ENCODE data around the gene TEX10.

Gene TEX10

DNA sequence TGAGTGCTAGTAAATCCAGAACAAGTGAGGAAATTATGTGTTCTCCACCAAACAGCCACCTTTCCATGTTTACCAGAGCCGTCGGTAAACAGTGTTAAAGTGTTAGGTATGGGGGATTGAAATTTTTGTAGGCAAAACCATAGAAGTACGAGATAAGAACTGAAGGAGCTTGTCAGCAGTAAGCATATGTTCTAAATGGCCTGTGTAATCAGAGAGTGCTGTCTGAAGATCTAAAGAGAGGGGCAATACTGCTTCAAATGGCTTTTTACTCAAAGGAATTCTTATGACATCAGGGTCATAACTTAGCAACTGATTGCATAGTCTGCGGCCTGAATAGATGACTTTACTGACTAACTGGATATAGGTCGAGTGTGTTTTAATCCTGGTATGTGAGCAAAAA is 13.4 kb upstream of the TEX10 start:
- no peak for ATAC-seq
- TF ChIP-seq ZC3H10 (CRISPR knock-in tag; IDR thresholded peaks at IDR 0.05) (no peak), PPARA (CRISPR knock-in tag; IDR thresholded peaks at IDR 0.05; ENCODE audit: borderline replicate concordance) (no peak), ZNF70 (CRISPR knock-in tag; IDR thresholded peaks at IDR 0.05) (no peak), ZFP30 (CRISPR knock-in tag; IDR thresholded peaks at IDR 0.05) (no peak), ISL1 (CRISPR knock-in tag; IDR thresholded peaks at IDR 0.05) (no peak), ZNF565 (CRISPR knock-in tag; conservative IDR thresholded peaks at IDR 0.05; ENCODE audit: low read depth) (no peak), TCF4 (CRISPR knock-in tag; IDR thresholded peaks at IDR 0.05; ENCODE audit: borderline replicate concordance) (no peak)
- TF ChIP-seq, protein P1, sequence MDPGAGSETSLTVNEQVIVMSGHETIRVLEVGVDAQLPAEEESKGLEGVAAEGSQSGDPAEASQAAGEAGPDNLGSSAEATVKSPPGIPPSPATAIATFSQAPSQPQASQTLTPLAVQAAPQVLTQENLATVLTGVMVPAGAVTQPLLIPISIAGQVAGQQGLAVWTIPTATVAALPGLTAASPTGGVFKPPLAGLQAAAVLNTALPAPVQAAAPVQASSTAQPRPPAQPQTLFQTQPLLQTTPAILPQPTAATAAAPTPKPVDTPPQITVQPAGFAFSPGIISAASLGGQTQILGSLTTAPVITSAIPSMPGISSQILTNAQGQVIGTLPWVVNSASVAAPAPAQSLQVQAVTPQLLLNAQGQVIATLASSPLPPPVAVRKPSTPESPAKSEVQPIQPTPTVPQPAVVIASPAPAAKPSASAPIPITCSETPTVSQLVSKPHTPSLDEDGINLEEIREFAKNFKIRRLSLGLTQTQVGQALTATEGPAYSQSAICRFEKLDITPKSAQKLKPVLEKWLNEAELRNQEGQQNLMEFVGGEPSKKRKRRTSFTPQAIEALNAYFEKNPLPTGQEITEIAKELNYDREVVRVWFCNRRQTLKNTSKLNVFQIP (CRISPR knock-in tag; IDR thresholded peaks at IDR 0.05; ENCODE audit: borderline replicate concordance, low read depth): no peak

- ATAC-seq: no peak
- TF ChIP-seq ZNF70 (CRISPR knock-in tag; IDR thresholded peaks at IDR 0.05): no peak
- TF ChIP-seq ZC3H10 (CRISPR knock-in tag; IDR thresholded peaks at IDR 0.05): no peak
- TF ChIP-seq PATZ1 (CRISPR knock-in tag; IDR thresholded peaks at IDR 0.05; ENCODE audit: borderline replicate concordance): no peak
- no peak for TF ChIP-seq TSHZ2 (CRISPR knock-in tag; IDR thresholded peaks at IDR 0.05)
- no peak for TF ChIP-seq BACH2 (CRISPR knock-in tag; IDR thresholded peaks at IDR 0.05; ENCODE audit: borderline replicate concordance)
- TF ChIP-seq ESRRG (CRISPR knock-in tag; IDR thresholded peaks at IDR 0.05): no peak
- no peak for TF ChIP-seq RARB (CRISPR knock-in tag; IDR thresholded peaks at IDR 0.05)
- no peak for TF ChIP-seq ZNF8 (CRISPR knock-in tag; IDR thresholded peaks at IDR 0.05)
Measured at GRCh38 chr9:100364013-100364412, 11.3 kb upstream of the TEX10 start.

GRCh38 chr9:100359057-100359456 is 6.3 kb upstream of the TEX10 start:
- no peak for ATAC-seq
- TF ChIP-seq ZNF565 (CRISPR knock-in tag; conservative IDR thresholded peaks at IDR 0.05; ENCODE audit: low read depth) (no peak), ZC3H10 (CRISPR knock-in tag; IDR thresholded peaks at IDR 0.05) (no peak), ZNF70 (CRISPR knock-in tag; IDR thresholded peaks at IDR 0.05) (no peak)
- TF ChIP-seq, protein P1 (CRISPR knock-in tag; IDR thresholded peaks at IDR 0.05; ENCODE audit: borderline replicate concordance, low read depth): no peak

DNA sequence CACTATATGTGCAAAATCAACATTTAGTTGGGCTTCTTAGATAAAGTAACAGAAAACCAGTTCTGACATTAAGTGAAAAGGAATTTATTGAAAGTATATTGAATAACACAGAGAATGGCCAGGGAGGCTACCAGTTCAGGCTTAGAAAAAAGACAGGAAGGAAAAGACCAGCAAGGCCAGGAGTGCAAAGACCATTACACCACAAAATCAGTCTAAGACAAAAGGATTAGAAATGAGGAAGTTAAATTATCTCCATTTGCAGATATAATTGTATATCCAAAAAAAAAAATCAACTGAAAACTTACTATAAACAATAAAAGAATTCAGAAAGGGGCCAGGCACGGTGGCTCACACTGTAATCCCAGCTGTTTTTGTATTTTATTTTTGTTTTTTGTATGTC is 4.8 kb upstream of the TEX10 start:
- no peak for ATAC-seq
- TF ChIP-seq TOX (CRISPR knock-in tag; IDR thresholded peaks at IDR 0.05; ENCODE audit: borderline replicate concordance) (no peak), OSR1 (CRISPR knock-in tag; IDR thresholded peaks at IDR 0.05) (no peak), CSDC2 (CRISPR knock-in tag; IDR thresholded peaks at IDR 0.05) (no peak), SNAI2 (CRISPR knock-in tag; IDR thresholded peaks at IDR 0.05) (no peak), ZC3H10 (CRISPR knock-in tag; IDR thresholded peaks at IDR 0.05) (no peak), BACH2 (CRISPR knock-in tag; IDR thresholded peaks at IDR 0.05; ENCODE audit: borderline replicate concordance) (no peak), ZNF8 (CRISPR knock-in tag; IDR thresholded peaks at IDR 0.05) (no peak), ZFP3 (CRISPR knock-in tag; IDR thresholded peaks at IDR 0.05) (no peak), TSHZ2 (CRISPR knock-in tag; IDR thresholded peaks at IDR 0.05) (no peak)
- TF ChIP-seq, protein P2, sequence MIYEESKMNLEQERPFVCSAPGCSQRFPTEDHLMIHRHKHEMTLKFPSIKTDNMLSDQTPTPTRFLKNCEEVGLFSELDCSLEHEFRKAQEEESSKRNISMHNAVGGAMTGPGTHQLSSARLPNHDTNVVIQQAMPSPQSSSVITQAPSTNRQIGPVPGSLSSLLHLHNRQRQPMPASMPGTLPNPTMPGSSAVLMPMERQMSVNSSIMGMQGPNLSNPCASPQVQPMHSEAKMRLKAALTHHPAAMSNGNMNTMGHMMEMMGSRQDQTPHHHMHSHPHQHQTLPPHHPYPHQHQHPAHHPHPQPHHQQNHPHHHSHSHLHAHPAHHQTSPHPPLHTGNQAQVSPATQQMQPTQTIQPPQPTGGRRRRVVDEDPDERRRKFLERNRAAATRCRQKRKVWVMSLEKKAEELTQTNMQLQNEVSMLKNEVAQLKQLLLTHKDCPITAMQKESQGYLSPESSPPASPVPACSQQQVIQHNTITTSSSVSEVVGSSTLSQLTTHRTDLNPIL (CRISPR knock-in tag; IDR thresholded peaks at IDR 0.05; ENCODE audit: low read depth): no peak
- TF ChIP-seq, protein P3, sequence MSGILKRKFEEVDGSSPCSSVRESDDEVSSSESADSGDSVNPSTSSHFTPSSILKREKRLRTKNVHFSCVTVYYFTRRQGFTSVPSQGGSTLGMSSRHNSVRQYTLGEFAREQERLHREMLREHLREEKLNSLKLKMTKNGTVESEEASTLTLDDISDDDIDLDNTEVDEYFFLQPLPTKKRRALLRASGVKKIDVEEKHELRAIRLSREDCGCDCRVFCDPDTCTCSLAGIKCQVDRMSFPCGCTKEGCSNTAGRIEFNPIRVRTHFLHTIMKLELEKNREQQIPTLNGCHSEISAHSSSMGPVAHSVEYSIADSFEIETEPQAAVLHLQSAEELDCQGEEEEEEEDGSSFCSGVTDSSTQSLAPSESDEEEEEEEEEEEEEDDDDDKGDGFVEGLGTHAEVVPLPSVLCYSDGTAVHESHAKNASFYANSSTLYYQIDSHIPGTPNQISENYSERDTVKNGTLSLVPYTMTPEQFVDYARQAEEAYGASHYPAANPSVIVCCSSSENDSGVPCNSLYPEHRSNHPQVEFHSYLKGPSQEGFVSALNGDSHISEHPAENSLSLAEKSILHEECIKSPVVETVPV (CRISPR knock-in tag; IDR thresholded peaks at IDR 0.05): no peak
